GM10266 (cell line): ENCODE data around the gene TPR.

ENCODE experiments used
- DNase-seq: peaks from one replicate; pipeline ENCODE4 v3.0.0; 2012; ENCODE audit errors: extremely low spot score
- TF ChIP-seq, protein P1 (sequence below): IDR thresholded peaks from 2 replicates; pipeline ENCODE4 v1.5.1; 2012; ENCODE audit warnings: mild to moderate bottlenecking, low read depth; ENCODE audit not compliant: control insufficient read depth, insufficient read depth; ENCODE audit errors: missing control alignments

Gene TPR

GRCh38 chr1:186375152-186375928 lies at the start of gene TPR, which contains the start of gene ODR4:
Gene TPR (minus strand): TSS chr1:186375253. CDS start chr1:186375028, 225 bp downstream.
Gene ODR4 (plus strand): TSS chr1:186375838. CDS start chr1:186379786, 3,948 bp downstream.
- TF ChIP-seq, protein P1, sequence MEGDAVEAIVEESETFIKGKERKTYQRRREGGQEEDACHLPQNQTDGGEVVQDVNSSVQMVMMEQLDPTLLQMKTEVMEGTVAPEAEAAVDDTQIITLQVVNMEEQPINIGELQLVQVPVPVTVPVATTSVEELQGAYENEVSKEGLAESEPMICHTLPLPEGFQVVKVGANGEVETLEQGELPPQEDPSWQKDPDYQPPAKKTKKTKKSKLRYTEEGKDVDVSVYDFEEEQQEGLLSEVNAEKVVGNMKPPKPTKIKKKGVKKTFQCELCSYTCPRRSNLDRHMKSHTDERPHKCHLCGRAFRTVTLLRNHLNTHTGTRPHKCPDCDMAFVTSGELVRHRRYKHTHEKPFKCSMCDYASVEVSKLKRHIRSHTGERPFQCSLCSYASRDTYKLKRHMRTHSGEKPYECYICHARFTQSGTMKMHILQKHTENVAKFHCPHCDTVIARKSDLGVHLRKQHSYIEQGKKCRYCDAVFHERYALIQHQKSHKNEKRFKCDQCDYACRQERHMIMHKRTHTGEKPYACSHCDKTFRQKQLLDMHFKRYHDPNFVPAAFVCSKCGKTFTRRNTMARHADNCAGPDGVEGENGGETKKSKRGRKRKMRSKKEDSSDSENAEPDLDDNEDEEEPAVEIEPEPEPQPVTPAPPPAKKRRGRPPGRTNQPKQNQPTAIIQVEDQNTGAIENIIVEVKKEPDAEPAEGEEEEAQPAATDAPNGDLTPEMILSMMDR: peak; percentile 90

GRCh38 chr1:186424539-186424938 lies 49.5 kb upstream of the TPR start:
- DNase-seq: no peak
- TF ChIP-seq, protein P1: no peak

More at GRCh38 chr1:186375152-186375928, at the start of gene TPR, which contains the start of gene ODR4:
- DNase-seq: peak; percentile 87

GRCh38 chr1:186421446-186421845 lies 46.4 kb upstream of the TPR start:
- DNase-seq: no peak
- TF ChIP-seq, protein P1: no peak

GRCh38 chr1:186420923-186421322 lies 45.9 kb upstream of the TPR start:
- TF ChIP-seq, protein P1: no peak
- DNase-seq: peak; percentile 13

GRCh38 chr1:186420311-186420710 lies 45.3 kb upstream of the TPR start:
- no peak for DNase-seq
- TF ChIP-seq, protein P1: no peak

- TF ChIP-seq, protein P1: no peak
- no peak for DNase-seq
Measured at GRCh38 chr1:186418503-186418902, 43.5 kb upstream of the TPR start.

GRCh38 chr1:186413319-186413718 lies 38.3 kb upstream of the TPR start:
- DNase-seq: no peak
- TF ChIP-seq, protein P1: no peak
